Measurements from ENCODE around the gene ANKRD60. TPM values are rescaled to one million over a fixed set of nuclear protein-coding genes. Genes with fewer than 3 reads are reported as not detected.

Gene ANKRD60
- total and polyA plus RNA-seq, 2 donors (not counting 1 experiment from before 2014, with no cell fraction given), result 0.27 TPM; not detected in 1

- no peak for TF ChIP-seq CTCF (IDR thresholded peaks at IDR 0.05)
- TF ChIP-seq EZH2 (IDR thresholded peaks at IDR 0.05; ENCODE audit: borderline replicate concordance, insufficient read depth, low read depth, low read length, poor library complexity, severe bottlenecking), result no peak
- ChIA-PET POLR2A (no interaction called here), CTCF (interaction anchor here (0.6 kb wide), 1 partner anchor 28 kb away, joined by 7 read pairs; no protein-coding TSS in a partner anchor)
- H4K20me1 ChIP-seq (ENCODE audit: control insufficient read depth, insufficient read depth, low read length, poor library complexity, severe bottlenecking), result peaks cover 6% of the 10 kb centered on the region
- Mint-ChIP-seq H3K9me3 (ENCODE audit: insufficient read depth) (no peaks in the 10 kb centered on the region), H3K4me1 (no peaks in the 10 kb centered on the region), H3K4me3 (no peak overlapping the region), H3K27me3 (no peaks in the 10 kb centered on the region), H3K27ac (no peak overlapping the region)
- no peak overlapping the region for H3K9ac ChIP-seq (ENCODE audit: low read length)
- H3K4me2 ChIP-seq (replicated peaks; ENCODE audit: low read depth, low read length, poor library complexity, severe bottlenecking), result no peak overlapping the region
- no peak for DNase-seq
- no peak overlapping the region for H3K27ac ChIP-seq (ENCODE audit: low read length in 2 of 2)
- H3K4me1 ChIP-seq (ENCODE audit: control insufficient read depth in 2 of 2, insufficient read depth in 2 of 2, low read length in 2 of 2), result no peaks in the 10 kb centered on the region
- H2AFZ ChIP-seq (ENCODE audit: insufficient read depth, low read depth, low read length, poor library complexity, severe bottlenecking), result no peak overlapping the region
- intact Hi-C loops (cut with micrococcal nuclease), result no loop called here
- peaks cover 11% of the 10 kb centered on the region for H3K79me2 ChIP-seq (ENCODE audit: control insufficient read depth, insufficient read depth, low read length)
- WGBS (ENCODE audit: insufficient coverage), result 88% methylated on average over 8 of the region's 9 CpGs
- H3K9me3 ChIP-seq (ENCODE audit: control extremely low read depth in 1 of 3, control insufficient read depth in 2 of 3, insufficient read depth in 1 of 3, low read length in 2 of 3), result no peaks in the 10 kb centered on the region
- peaks cover 0 to 81% of the 10 kb centered on the region in 2 experiments for H3K36me3 ChIP-seq (replicated peaks in 1 of 2; ENCODE audit: control extremely low read depth in 1 of 2, control insufficient read depth in 1 of 2, extremely low read depth in 1 of 2, insufficient read depth in 2 of 2, low read length in 1 of 2)
- no peak for ATAC-seq (ENCODE audit: low read depth)
- H3K4me3 ChIP-seq (ENCODE audit: control extremely low read depth in 1 of 5, extremely low read depth in 1 of 5, insufficient read depth in 1 of 5, low read depth in 2 of 5, low read length in 4 of 5), result no peak overlapping the region
- no peaks in the 10 kb centered on the region for H3K27me3 ChIP-seq (replicated peaks in 1 of 4; ENCODE audit: control extremely low read depth in 1 of 4, control insufficient read depth in 3 of 4, insufficient read depth in 4 of 4, low read length in 3 of 4)
These were observed 39.1 kb upstream of the ANKRD60 start for GRCh38 chr20:58267389-58268215.

GRCh38 chr20:58264271-58264670 lies 35.8 kb upstream of the ANKRD60 start:
- intact Hi-C loops (cut with micrococcal nuclease), result no loop called here
- H3K4me2 ChIP-seq (replicated peaks; ENCODE audit: low read depth, low read length, poor library complexity, severe bottlenecking), result no peak overlapping the region
- H3K4me3 ChIP-seq (ENCODE audit: control extremely low read depth in 1 of 5, extremely low read depth in 1 of 5, insufficient read depth in 1 of 5, low read depth in 2 of 5, low read length in 4 of 5), result no peak overlapping the region
- H3K9me3 ChIP-seq (ENCODE audit: control extremely low read depth in 1 of 3, control insufficient read depth in 2 of 3, insufficient read depth in 1 of 3, low read length in 2 of 3), result no peaks in the 10 kb centered on the region
- H4K20me1 ChIP-seq (ENCODE audit: control insufficient read depth, insufficient read depth, low read length, poor library complexity, severe bottlenecking), result peaks cover 6% of the 10 kb centered on the region
- ATAC-seq (ENCODE audit: low read depth) (no peak), DNase-seq (no peak)
- no peak overlapping the region for H3K27ac Mint-ChIP-seq
- H3K9me3 Mint-ChIP-seq (ENCODE audit: insufficient read depth), result no peaks in the 10 kb centered on the region
- H3K27ac ChIP-seq (ENCODE audit: low read length in 2 of 2), result no peak overlapping the region
- H3K27me3 Mint-ChIP-seq, result no peaks in the 10 kb centered on the region
- 94% methylated on average over 5 of the region's 6 CpGs for WGBS (ENCODE audit: insufficient coverage)
- TF ChIP-seq EZH2 (IDR thresholded peaks at IDR 0.05; ENCODE audit: borderline replicate concordance, insufficient read depth, low read depth, low read length, poor library complexity, severe bottlenecking) (no peak), CTCF (IDR thresholded peaks at IDR 0.05) (no peak)
- ChIA-PET POLR2A (no interaction called here), CTCF (no interaction called here)
- peaks cover 8% of the 10 kb centered on the region for H3K4me1 Mint-ChIP-seq
- H3K4me3 Mint-ChIP-seq, result no peak overlapping the region
- H3K79me2 ChIP-seq (ENCODE audit: control insufficient read depth, insufficient read depth, low read length), result peaks cover 11% of the 10 kb centered on the region
- H3K4me1 ChIP-seq (ENCODE audit: control insufficient read depth in 2 of 2, insufficient read depth in 2 of 2, low read length in 2 of 2), result peaks cover 3 to 4% of the 10 kb centered on the region in 2 donors
- H3K36me3 ChIP-seq (replicated peaks in 1 of 2; ENCODE audit: control extremely low read depth in 1 of 2, control insufficient read depth in 1 of 2, extremely low read depth in 1 of 2, insufficient read depth in 2 of 2, low read length in 1 of 2), result peaks cover 0 to 68% of the 10 kb centered on the region in 2 experiments
- no peak overlapping the region for H3K9ac ChIP-seq (ENCODE audit: low read length)
- H3K27me3 ChIP-seq (replicated peaks in 1 of 4; ENCODE audit: control extremely low read depth in 1 of 4, control insufficient read depth in 3 of 4, insufficient read depth in 4 of 4, low read length in 3 of 4), result no peaks in the 10 kb centered on the region
- no peak overlapping the region for H2AFZ ChIP-seq (ENCODE audit: insufficient read depth, low read depth, low read length, poor library complexity, severe bottlenecking)

Measured in B cell (primary cell).